ENCODE measurements around the gene CCDC102A.
A peak's percentile ranks its signal among the peaks of the same experiment; 100 is the strongest.
"Not testable (repeated sequence)": the region's sequence is repeated elsewhere in the genome, so short reads cannot be mapped to it uniquely, and the experiment has no call there.

CCDC102A gene

GRCh38 chr16:57536306-57537193 is at the start of gene CCDC102A:
CCDC102A (minus strand) TSS chr16:57536571; CDS start chr16:57529177, 7,394 bp downstream.
- DNase-seq (ENCODE audit: low read depth in 2 of 2): peak; percentile 35 to 37

GRCh38 chr16:57585051-57585687 is 48.8 kb upstream of the CCDC102A start:
- DNase-seq (ENCODE audit: low read depth in 2 of 2): no peak

DNA sequence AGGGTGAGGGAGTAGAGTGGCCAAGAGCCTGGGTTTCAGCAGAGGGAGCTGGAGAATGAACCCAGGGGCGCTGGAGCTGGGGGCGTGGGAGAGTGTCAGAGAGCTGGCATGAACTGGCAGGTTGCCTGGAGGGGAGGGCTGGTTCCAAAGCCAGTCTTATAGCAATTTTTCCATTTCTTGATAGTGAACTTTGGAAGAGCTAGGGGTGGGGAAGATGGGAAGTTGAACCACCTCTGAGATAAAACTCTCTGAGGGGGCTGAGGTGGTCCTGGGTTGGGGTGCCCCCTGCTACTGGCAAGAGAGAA is 42.9 kb upstream of the CCDC102A start:
- no peak for DNase-seq (ENCODE audit: low read depth in 2 of 2)

- no peak for DNase-seq (ENCODE audit: low read depth in 2 of 2)
Measured at GRCh38 chr16:57578521-57579360, 42.4 kb upstream of the CCDC102A start.

DNA sequence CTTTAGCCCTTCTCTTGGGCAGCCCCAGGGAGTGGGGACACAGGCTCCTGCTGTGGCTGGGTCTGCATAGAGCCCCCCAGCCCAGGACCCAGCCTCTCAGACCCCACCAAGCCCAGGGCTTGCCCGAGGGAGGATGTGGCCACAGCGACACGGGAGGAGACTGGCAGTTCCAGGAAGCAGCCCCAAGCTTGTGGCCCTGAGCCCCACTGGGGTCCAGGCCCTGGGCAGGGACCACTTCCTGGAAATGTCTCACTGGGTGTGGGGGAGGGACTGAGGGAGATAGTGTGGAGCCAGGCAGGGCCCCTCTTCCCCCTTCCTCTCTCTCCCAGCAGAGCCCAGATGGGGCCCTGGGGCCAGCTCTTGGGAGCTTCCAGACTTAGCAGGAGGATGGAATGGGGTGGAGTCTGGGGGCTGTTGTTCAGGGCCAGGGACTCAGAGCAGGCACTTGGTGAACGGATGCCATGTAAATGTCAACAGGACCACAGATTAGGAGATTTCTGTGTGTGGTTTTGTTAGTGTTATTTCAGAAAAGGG is 41.4 kb upstream of the CCDC102A start:
- DNase-seq (ENCODE audit: low read depth in 2 of 2): peak in 1 of 2 donors; percentile 54

GRCh38 chr16:57577214-57577613 is 40.8 kb upstream of the CCDC102A start:
- no peak for DNase-seq (ENCODE audit: low read depth in 2 of 2)

- DNase-seq (ENCODE audit: low read depth in 2 of 2): peak; percentile 69 to 81
Measured at GRCh38 chr16:57576429-57576870, 40.1 kb upstream of the CCDC102A start.

DNA sequence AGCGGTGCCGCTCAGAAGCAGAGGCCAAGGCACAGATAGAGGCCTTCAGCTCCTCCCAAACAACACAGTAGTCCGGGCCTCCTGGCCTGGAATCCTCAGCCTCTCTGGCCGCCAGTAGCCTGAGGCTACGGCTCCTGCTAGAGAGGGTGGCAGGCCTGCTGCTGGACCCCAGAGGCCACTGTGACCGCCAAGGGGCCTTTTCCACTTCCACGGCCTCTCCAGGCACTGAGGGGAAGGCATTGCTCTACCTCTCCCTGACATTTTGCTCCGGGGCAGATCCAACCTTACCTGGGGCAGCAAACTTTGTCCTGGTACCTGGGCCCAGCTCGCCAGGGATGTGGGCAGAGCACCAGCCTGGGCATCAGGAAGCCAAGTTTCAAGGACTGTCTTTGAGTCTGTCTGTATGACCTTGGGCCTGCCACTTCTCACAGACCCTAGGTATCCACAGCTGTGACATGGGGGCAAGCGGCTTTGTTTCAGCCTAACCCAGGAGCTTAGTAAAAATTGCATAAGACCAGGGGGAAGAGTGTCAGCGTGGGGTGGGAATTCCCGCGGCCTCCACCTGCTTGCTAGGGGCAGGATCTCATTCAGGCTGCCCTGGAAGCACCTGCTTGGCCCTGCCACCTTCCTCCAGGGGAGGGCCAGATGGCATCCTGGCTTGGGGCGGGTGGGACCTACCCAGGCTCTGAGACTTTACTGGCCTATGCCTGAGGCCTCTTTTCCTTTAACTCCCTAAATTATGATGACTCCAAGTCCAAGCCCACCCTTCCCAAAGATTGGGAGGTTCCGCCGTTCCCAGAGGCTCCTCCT is 39.3 kb upstream of the CCDC102A start:
- DNase-seq (ENCODE audit: low read depth in 2 of 2): no peak

GRCh38 chr16:57574646-57575467 is 38.5 kb upstream of the CCDC102A start:
- no peak for DNase-seq (ENCODE audit: low read depth in 2 of 2)

DNA sequence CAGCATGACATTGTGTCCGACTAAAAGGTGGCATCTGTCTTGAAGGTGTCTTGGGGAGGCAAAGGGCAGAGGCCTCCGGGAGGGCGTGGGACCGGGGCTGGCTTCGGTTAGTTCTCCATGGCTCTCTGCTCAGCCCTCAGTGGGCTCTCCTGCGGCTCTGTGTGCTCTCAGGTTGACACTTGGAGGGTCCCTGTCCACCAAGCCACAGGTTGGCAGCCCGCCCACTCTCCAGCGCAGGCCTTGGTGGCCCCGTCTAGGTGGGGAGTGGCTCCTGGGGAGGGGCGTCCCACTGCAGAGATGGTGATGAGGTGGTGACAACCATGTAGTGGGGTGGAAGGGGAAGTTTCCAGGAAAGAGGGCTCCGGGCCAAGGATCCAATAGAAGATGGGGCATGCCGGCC is 37.7 kb upstream of the CCDC102A start:
- no peak for DNase-seq (ENCODE audit: low read depth in 2 of 2)

DNA sequence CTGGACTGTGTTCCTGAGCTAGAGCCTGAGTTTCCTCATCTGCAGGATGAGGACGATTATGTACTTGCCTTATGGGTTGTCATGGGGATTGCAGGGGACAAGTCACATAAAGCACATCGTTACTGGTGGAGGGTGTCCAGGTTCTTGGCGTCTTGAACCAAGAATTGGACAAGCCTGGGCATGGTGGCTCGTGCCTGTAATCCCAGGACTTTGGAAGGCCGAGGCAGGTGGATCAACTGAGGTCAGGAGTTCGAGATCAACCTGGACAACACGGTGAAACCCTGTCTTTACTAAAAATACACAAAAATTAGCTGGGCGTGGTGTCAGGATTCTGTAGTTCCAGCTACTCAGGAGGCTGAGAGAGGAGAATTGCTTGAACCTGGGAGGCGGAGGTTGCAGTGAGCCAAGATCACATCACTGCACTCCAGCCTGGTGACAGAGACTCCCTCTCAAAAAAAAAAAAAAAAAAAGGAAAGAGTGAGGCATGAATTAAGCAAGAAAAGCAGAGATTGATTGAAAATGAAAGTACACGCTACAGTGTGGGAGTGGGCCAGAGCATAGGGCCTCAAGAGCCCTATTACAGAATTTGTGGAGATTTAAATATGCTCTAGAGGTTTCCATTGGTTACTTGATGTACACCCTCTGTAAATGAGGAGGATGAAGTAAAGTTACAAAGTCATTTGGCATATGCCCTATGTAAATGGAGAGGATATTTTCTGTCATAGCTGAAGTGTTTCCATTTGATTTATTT is 36.8 kb upstream of the CCDC102A start:
- DNase-seq (ENCODE audit: low read depth in 2 of 2): no peak

DNA sequence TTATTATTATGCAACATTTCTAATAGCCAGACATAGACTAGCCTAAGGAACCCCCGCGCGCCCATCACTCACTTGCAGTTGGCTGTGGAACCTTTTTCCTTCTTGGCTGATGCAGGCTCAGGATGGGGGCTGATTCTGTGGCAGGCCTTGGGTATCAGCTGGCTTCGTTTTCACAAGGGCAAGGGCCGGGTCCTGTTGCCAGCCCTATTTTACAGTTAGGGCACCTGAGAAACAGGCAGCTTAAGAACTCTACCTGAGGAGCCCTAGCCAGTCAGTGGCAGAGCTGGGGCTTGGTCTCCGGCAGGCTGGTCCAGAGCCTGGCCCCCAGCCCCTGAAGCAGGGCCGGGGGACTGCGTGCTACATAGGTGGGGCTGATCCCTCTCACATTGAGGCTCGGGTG is 34.7 kb upstream of the CCDC102A start:
- no peak for DNase-seq (ENCODE audit: low read depth in 2 of 2)

DNA sequence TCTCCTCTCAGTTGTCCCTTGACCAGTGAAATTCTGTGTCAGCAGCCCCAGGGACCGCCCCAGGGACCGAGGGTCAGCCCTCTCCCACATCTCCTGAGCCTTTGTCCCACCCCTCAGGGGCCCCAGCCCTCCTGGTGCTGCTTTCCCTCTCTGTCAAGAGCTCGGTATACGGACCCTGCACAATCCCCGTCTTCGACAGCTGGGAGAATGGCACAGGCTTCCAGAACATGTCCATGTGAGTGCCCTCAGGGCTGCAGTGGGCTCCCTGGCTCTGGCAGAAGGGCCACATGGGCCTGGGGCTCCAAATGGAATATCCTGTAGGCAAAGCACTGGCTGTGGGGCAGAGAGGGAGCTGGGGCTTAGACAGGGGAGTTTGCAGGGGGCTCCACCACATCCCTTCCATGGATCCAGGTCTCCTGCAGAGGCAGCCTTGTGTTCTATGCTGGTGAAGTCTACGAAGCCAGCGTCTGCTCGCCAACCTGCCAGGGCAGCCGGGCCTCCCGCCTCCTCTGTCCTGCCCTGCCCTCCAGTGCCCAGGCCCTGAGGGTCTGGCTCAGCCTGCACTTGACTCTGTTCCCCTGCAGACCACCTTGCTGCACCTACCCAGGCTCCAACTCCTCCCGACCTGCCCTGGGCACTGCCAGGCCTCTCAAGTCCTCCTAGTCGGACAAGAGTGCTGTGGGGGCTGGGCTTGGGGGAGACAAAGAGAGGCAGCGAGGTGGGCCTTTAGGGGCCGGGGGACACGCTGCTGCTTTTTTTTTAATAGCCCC is 34.1 kb upstream of the CCDC102A start:
- no peak for DNase-seq (ENCODE audit: low read depth in 2 of 2)

- DNase-seq (ENCODE audit: low read depth in 2 of 2): no peak
Measured at GRCh38 chr16:57569306-57569946, 33.1 kb upstream of the CCDC102A start.

- DNase-seq (ENCODE audit: low read depth in 2 of 2): not testable (repeated sequence)
Measured at GRCh38 chr16:57568772-57569171, 32.4 kb upstream of the CCDC102A start.

DNA sequence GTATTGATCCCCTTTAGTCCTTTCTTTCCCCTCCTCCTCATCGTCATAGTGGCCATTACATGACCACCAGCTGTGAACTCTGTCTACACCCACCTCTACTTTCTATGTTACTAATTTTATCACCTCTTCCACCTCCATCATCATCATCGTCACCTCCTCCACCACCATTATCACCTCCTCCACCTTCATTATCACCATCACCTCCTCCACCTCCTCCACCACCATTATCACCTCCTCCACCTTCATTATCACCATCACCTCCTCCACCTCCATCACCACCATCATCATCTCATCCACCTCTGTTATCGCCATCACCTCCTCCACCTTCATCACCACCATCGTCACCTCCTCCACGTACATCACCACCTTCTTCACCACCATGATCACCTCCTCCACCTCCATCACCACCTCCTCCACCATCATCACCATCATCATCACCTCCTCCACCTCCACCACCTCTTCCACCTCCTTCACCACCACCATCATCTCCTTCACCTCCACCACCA is 31.9 kb upstream of the CCDC102A start:
- no peak for DNase-seq (ENCODE audit: low read depth in 2 of 2)

GRCh38 chr16:57567691-57568090 is 31.3 kb upstream of the CCDC102A start:
- DNase-seq (ENCODE audit: low read depth in 2 of 2): no peak

- no peak for DNase-seq (ENCODE audit: low read depth in 2 of 2)
Measured at GRCh38 chr16:57566436-57566835, 30.1 kb upstream of the CCDC102A start.
